Cardiac fibroblast (primary cell): ENCODE measurements around the gene CD38.
"Not testable (repeated sequence)": the region's sequence is repeated elsewhere in the genome, so short reads cannot be mapped to it uniquely, and the experiment has no call there.

ENCODE experiments used
- DNase-seq, 2 donors: peaks; one replicate each; pipeline versions ENCODE4 v3.0.0 to v3.0.0-alpha.2; 2010; ENCODE audit warnings: low read depth in 2 of 2
- H3K4me3 ChIP-seq, 2 donors: replicated peaks in 1 of 2; 1 replicate in 1 of 2; 2 replicates in 1 of 2; pipeline ENCODE4 v1.5.1; 2011; ENCODE audit warnings: low read depth in 2 of 2, low read length in 2 of 2, mild to moderate bottlenecking in 2 of 2, moderate library complexity in 1 of 2
- TF ChIP-seq, protein P1 (sequence below): IDR thresholded peaks from one replicate; pipeline ENCODE4 v1.5.1; 2011; ENCODE audit warnings: low read depth, mild to moderate bottlenecking, low read length, inconsistent platforms

Gene CD38

DNA sequence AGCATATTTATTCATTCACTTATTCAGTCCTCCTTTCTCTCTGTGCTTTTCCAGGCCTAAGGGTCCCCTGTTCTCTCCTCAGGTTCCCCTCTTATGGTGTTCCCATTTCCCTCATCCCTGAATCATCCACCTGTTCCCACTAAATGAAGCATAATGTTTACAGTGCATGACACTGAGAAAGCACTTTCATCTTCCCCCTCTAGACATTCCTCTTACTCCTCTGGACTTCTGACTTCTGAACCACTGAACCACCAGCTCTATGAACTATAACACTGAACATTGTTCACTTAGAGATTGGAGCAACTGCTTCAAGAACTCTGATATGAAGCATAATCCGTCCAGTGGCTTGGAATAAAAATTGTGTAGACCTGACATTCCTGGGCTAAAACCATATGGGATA, 59.5 kb downstream of the CD38 start:
- no peak overlapping the region for H3K4me3 ChIP-seq
- DNase-seq: no peak
- TF ChIP-seq, protein P1, sequence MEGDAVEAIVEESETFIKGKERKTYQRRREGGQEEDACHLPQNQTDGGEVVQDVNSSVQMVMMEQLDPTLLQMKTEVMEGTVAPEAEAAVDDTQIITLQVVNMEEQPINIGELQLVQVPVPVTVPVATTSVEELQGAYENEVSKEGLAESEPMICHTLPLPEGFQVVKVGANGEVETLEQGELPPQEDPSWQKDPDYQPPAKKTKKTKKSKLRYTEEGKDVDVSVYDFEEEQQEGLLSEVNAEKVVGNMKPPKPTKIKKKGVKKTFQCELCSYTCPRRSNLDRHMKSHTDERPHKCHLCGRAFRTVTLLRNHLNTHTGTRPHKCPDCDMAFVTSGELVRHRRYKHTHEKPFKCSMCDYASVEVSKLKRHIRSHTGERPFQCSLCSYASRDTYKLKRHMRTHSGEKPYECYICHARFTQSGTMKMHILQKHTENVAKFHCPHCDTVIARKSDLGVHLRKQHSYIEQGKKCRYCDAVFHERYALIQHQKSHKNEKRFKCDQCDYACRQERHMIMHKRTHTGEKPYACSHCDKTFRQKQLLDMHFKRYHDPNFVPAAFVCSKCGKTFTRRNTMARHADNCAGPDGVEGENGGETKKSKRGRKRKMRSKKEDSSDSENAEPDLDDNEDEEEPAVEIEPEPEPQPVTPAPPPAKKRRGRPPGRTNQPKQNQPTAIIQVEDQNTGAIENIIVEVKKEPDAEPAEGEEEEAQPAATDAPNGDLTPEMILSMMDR: no peak

DNA sequence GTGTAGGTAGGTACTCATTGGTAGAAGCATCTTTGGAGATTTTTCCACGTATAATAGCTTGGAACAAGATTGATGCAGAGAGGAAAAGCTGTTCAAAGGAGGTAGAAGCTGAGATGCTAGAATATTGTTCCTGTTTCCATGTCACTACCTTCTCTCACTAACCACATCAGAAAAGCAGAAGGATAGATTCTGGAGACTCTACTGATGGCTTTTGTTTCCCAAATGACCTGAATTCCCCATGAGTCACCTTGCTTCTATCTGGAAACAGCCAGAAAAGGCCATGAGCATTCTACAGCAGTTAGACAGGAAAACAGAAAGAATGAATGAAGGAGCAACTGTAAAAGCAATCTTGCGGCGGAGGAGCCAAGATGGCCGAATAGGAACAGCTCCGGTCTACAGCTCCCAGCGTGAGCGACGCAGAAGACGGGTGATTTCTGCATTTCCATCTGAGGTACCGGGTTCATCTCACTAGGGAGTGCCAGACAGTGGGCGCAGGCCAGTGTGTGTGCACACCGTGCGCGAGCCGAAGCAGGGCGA, 63.1 kb downstream of the CD38 start:
- DNase-seq, H3K4me3 ChIP-seq: not testable (repeated sequence)

DNA sequence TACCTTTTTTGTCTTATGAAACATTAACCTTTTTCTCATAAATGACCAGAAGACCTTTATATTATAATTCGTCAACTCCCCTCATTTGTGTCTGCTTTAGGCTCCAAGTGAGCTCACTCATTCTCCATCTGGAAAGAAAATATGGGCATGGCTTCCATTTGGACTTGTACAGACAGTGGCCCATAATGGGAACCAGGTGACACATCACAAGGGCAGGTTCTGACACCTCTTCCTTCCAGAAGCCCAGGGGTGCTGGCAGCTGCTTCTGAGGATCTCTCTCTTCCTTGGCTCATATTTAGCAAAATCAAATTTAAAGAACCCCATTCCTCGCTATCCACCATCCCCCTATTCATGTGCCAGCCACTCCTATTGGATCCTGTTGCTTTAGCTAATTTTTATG, 69.6 kb downstream of the CD38 start:
- no peak for DNase-seq
- H3K4me3 ChIP-seq: no peak overlapping the region
- TF ChIP-seq, protein P1: no peak

DNA sequence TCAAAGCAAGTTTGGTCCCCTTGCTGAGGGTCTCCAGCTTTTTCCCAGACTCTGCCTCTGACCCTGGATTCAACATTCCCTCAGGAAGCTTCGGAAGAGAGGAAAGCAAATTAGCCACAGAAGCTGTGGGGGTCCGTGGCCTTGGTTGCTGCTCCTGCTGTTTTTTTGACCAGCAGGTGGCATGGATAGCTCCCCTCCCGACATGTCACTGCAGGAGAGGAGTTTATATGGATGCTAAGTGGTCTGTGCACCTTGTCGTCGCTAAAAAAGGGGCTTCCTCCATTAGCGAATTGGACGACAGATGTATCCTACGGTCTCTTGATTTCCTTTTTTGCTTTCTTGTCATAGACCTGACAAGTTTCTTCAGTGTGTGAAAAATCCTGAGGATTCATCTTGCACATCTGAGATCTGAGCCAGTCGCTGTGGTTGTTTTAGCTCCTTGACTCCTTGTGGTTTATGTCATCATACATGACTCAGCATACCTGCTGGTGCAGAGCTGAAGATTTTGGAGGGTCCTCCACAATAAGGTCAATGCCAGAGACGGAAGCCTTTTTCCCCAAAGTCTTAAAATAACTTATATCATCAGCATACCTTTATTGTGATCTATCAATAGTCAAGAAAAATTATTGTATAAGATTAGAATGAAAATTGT, 70.2 kb downstream of the CD38 start:
- TF ChIP-seq, protein P1: no peak
- no peak overlapping the region for H3K4me3 ChIP-seq
- no peak for DNase-seq

DNA sequence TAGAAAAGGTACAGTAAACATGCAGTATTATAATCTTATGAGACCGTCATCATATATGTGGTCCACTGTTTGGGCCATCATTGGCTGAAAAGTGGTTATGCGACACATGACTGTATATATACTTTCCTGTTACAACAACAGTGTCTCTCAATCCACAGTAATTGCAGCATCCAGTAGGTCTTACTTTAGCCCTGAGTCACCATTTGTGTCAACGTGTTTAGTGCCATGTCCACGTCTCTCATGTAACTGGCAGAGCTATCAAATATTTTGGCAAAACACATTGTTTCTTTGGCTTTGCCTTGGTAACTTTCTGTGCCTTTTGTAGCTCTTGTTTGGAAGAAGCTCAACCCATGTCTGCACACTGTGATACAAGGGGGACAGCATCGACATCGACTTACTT, 73.8 kb downstream of the CD38 start:
- no peak for DNase-seq
- H3K4me3 ChIP-seq: no peak overlapping the region
- TF ChIP-seq, protein P1: no peak

DNA sequence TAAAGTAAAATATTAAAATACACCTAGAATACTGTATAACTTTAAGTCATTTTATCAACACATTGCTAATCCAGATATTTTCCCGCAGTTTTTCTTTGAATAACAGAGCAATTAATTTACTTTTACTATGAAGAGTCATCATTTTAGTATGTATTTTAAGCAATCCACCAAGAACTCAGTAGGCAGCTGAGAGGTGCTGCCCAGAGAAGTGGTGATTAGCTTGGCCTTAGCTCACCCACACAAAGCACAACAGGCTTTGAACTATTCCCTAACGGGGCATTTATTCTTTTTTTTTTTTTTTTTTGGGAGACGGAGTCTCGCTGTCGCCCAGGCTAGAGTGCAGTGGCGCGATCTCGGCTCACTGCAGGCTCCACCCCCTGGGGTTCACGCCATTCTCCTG, 74.4 kb downstream of the CD38 start:
- TF ChIP-seq, protein P1: no peak
- no peak overlapping the region for H3K4me3 ChIP-seq
- no peak for DNase-seq

DNA sequence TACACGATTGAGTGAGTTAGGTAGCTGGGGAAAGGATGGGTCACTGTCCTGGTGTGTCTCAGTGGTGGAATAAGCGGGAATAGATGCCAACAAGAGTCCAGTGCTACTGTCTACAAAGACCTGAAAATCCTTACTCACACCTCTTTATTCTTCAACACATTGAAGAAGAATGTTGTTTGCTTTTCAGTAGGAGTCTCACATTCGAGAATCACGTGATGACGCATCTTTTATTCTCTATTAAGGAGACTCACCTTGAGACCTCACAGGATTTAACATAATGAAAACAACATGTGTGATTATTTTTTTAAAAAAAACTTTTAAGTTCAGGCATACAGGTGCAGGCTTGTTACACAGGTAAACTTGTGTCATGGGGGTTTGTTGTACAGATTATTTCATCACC, 75.2 kb downstream of the CD38 start:
- TF ChIP-seq, protein P1: no peak
- no peak for DNase-seq
- no peak overlapping the region for H3K4me3 ChIP-seq
